Measurements from ENCODE around the gene FZD7. TPM values are rescaled to one million over a fixed set of nuclear protein-coding genes. Genes with fewer than 3 reads are reported as not detected.

The FZD7 gene
- total and polyA plus RNA-seq, 2 of the 8 experiments (the other 6 are each of a cell fraction or from before 2014, with no cell fraction given) = 176 to 246 TPM

DNA sequence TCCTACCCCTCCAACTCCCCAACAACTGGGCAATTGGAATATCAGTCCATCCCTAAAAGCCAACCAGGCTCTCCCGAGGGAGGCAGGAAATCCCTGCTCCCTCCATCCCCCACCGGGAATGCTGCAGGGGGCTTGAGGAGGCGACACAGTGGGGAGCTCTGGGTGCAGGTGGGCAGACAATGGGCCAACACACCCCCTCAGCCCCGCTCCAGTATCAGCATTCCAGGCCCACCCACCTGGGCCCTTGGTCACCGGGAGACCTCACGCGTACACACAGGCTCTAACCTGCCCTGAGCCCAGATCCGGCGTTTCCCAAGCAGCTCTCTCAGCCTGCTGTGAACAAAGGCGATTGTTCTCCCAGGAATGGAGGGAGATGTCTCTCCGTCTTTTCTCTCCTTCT, 37.6 kb upstream of the FZD7 start:
- H3K79me2 ChIP-seq (ENCODE audit: control insufficient read depth in 1 of 2, insufficient read depth in 2 of 2, low read length in 2 of 2) = no peaks in the 10 kb centered on the region
- DNase-seq (ENCODE audit: low read depth in 1 of 2, low spot score in 2 of 2) = peak; percentile 79 to 94
- peak overlapping the region; percentile 96; the same call in 1 of the 2 replicates for H2BK12ac ChIP-seq (ENCODE audit: low read depth, low read length)
- H3K14ac ChIP-seq (ENCODE audit: insufficient read length) = no peak overlapping the region
- H3K4me3 ChIP-seq (ENCODE audit: extremely low read depth in 1 of 4, insufficient read depth in 2 of 4, low read depth in 3 of 4, low read length in 4 of 4) = peak overlapping the region in 1 of 4 experiments; percentile 26; a peak in 1 of 8 replicates
- no peak overlapping the region; the same call in 1 of the 2 replicates for H4K8ac ChIP-seq (ENCODE audit: extremely low read depth, insufficient read depth, low read length)
- 3% methylated on average over 11 of the region's 11 CpGs; no CpG with 5 or more reads in 1 of the 2 experiments for WGBS, 2 experiments (ENCODE audit: extremely low coverage in 1 of 2, insufficient coverage in 1 of 2, insufficient read length in 1 of 2, insufficient replicate concordance in 2 of 2, low coverage in 1 of 2, low lambda C conversion rate in 2 of 2, missing lambda C conversion rate in 1 of 2)
- no peak overlapping the region for H3K56ac ChIP-seq (replicated peaks; ENCODE audit: insufficient read length, low read depth, low read length)
- H2AK5ac ChIP-seq (ENCODE audit: low read depth, low read length) = peak overlapping the region; percentile 68; the same call in 1 of the 2 replicates
- no peaks in the 10 kb centered on the region; a peak in 1 of 7 replicates for H3K27me3 ChIP-seq (replicated peaks in 1 of 4; ENCODE audit: control insufficient read depth in 3 of 4, extremely low read depth in 1 of 4, insufficient read depth in 3 of 4, low read length in 3 of 4)
- POLR2A ChIA-PET (ENCODE audit: partially characterized antibody) = interaction anchor here (0.8 to 5.6 kb wide), 16 partner anchors 9 to 108 kb away, joined by 3 to 49 read pairs (median 4); partner anchors contain the start of gene FZD7
- no peak overlapping the region for H3K23ac ChIP-seq (ENCODE audit: insufficient read length)
- 0 out of 2 replicates have a peak overlapping the region, but pooled peaks have one; percentile 97 for H2BK20ac ChIP-seq (ENCODE audit: low read length)
- no peaks in the 10 kb centered on the region for H3K36me3 ChIP-seq (ENCODE audit: control insufficient read depth in 2 of 4, insufficient read depth in 4 of 4, low read length in 3 of 4)
- H3K4me2 ChIP-seq (ENCODE audit: insufficient read depth in 1 of 2, low read depth in 2 of 2, low read length in 2 of 2) = peak overlapping the region; percentile 54 to 63
- no peak overlapping the region; the same call in 1 of the 2 replicates for H3K18ac ChIP-seq (ENCODE audit: extremely low read depth, low read length)
- no peak overlapping the region for H2BK15ac ChIP-seq (ENCODE audit: low read length)
- no peaks in the 10 kb centered on the region for H3K9me3 ChIP-seq (ENCODE audit: insufficient read depth in 2 of 2, low read depth in 1 of 2, low read length in 1 of 2)
- peak overlapping the region; percentile 94; the same call in 1 of the 2 replicates for H2BK5ac ChIP-seq (ENCODE audit: low read depth, low read length)
- FAIRE-seq = peak; percentile 85
- H3K23me2 ChIP-seq (ENCODE audit: low read depth, low read length) = peaks cover 4% of the 10 kb centered on the region; the same call in 1 of the 2 replicates
- H3K4ac ChIP-seq (replicated peaks; ENCODE audit: insufficient read length, low read depth, low read length) = no peak overlapping the region
- H3K79me1 ChIP-seq (ENCODE audit: low read depth, low read length) = no peaks in the 10 kb centered on the region
- H3K4me1 ChIP-seq (replicated peaks in 1 of 4; ENCODE audit: control insufficient read depth in 3 of 4, insufficient read depth in 4 of 4, low read length in 3 of 4) = peaks cover 9 to 24% (median 22%) of the 10 kb centered on the region in 4 experiments
- CTCF ChIA-PET (ENCODE audit: partially characterized antibody) = interaction anchor here (0.6 to 3.3 kb wide), 4 partner anchors 12 to 499 kb away, joined by 3 to 11 read pairs (median 4); no protein-coding TSS in a partner anchor
- peak overlapping the region; percentile 58 for H3K27ac ChIP-seq (ENCODE audit: low read depth, low read length)
- no peak overlapping the region for H4K5ac ChIP-seq (ENCODE audit: insufficient read length, low read depth, low read length)
- no peak overlapping the region for H4K91ac ChIP-seq (replicated peaks; ENCODE audit: insufficient read length, low read length)
- H3K9ac ChIP-seq (replicated peaks in 1 of 4; ENCODE audit: extremely low read depth in 1 of 4, low read depth in 3 of 4, low read length in 3 of 4) = peak overlapping the region in 1 of 4 experiments; percentile 33; a peak in 2 of 7 replicates
- H4K20me1 ChIP-seq (replicated peaks in 1 of 2; ENCODE audit: control insufficient read depth in 1 of 2, insufficient read depth in 2 of 2, low read length in 2 of 2) = no peaks in the 10 kb centered on the region
- H2BK120ac ChIP-seq (replicated peaks; ENCODE audit: low read depth, low read length) = no peak overlapping the region
- no peak overlapping the region for H2AFZ ChIP-seq (ENCODE audit: low read length)
- peak; percentile 39; the same call in 1 of the 2 replicates for TF ChIP-seq RXRA (IDR thresholded peaks at IDR 0.05; ENCODE audit: insufficient read depth, low read depth, low read length)
- TF ChIP-seq, protein P1, sequence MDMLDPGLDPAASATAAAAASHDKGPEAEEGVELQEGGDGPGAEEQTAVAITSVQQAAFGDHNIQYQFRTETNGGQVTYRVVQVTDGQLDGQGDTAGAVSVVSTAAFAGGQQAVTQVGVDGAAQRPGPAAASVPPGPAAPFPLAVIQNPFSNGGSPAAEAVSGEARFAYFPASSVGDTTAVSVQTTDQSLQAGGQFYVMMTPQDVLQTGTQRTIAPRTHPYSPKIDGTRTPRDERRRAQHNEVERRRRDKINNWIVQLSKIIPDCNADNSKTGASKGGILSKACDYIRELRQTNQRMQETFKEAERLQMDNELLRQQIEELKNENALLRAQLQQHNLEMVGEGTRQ (IDR thresholded peaks at IDR 0.05; ENCODE audit: low read length) = no peak

Measured in H1 (cell line).